Endothelial cell of umbilical vein (primary cell): Measurements from ENCODE around the gene PLXNA4. TPM values are rescaled to one million over a fixed set of nuclear protein-coding genes. Genes with fewer than 3 reads are reported as not detected.

Experiments
- BruUV-seq: library from RNA; stranded (reverse); fragments of 400-500 nt; replicated peaks from 2 replicates; lab custom pipeline; 2021; lab: Mats Ljungman, UMichigan
- CTCF ChIA-PET: fragments of 300-600, 350-600 bp; sonication (Branson Sonifier 250); formaldehyde crosslinking; loops from one replicate; lab custom pipeline; 2021; ENCODE audit warnings: antibody characterized with exemption, inconsistent platforms; lab: Charles Lee
- POLR2A ChIA-PET: fragments of 300-600, 350-600 bp; sonication (Branson Sonifier 250); formaldehyde crosslinking; loops from one replicate; lab custom pipeline; 2021; ENCODE audit warnings: antibody characterized with exemption, inconsistent platforms; lab: Charles Lee
- DNase-seq: peaks from one replicate; pipeline ENCODE4 v3.0.0-alpha.2; 2011; ENCODE audit warnings: low read depth, low spot score
- FAIRE-seq: peaks from 2 replicates; lab custom pipeline; 2011; peaks lifted over from hg19 to GRCh38; lab: Jason Lieb, UNC
- H2AFZ ChIP-seq: 2 replicates; pipeline ENCODE4 v1.6.0; 2012; ENCODE audit warnings: low read depth, low read length, control low read depth, inconsistent platforms
- H3K27ac ChIP-seq: 2 replicates; pipeline ENCODE4 v1.5.1; 2011; ENCODE audit warnings: low read depth, mild to moderate bottlenecking, control low read depth, low read length, moderate library complexity; ENCODE audit not compliant: insufficient read depth
- H3K27me3 ChIP-seq, 2 experiments: 2 replicates each; pipeline versions ENCODE4 v1.6.0 to v1.6.1; 2011; ENCODE audit warnings: low read length in 2 of 2, mixed read lengths in 1 of 2; ENCODE audit not compliant: control insufficient read depth in 2 of 2, insufficient read depth in 2 of 2
- H3K36me3 ChIP-seq, 2 experiments: 2 replicates in 1 of 2; 3 replicates in 1 of 2; pipeline ENCODE4 v1.5.1; 2011; ENCODE audit warnings: low read length in 2 of 2, mild to moderate bottlenecking in 1 of 2, moderate library complexity in 1 of 2; ENCODE audit not compliant: control insufficient read depth in 2 of 2, insufficient read depth in 2 of 2; ENCODE audit errors: extremely low read depth in 1 of 2
- H3K4me1 ChIP-seq: 3 replicates; pipeline ENCODE4 v1.5.1; 2011; ENCODE audit warnings: mild to moderate bottlenecking, low read length; ENCODE audit not compliant: control insufficient read depth, insufficient read depth; ENCODE audit errors: extremely low read depth
- H3K4me2 ChIP-seq: 2 replicates; pipeline ENCODE4 v1.6.1; 2011; ENCODE audit warnings: low read length, control low read depth, mixed read lengths; ENCODE audit not compliant: insufficient read depth
- H3K4me3 ChIP-seq, 3 experiments: fragments of 200-600 bp in 1 of 3; sonication (generic), shearing (Covaris generic) in 1 of 3; replicated peaks in 1 of 3; 2 replicates each; pipeline ENCODE4 v1.5.1; 2011 to 2016; ENCODE audit warnings: control low read depth in 3 of 3, low read length in 3 of 3, mild to moderate bottlenecking in 2 of 3, inconsistent platforms in 1 of 3, low read depth in 1 of 3, moderate library complexity in 1 of 3; ENCODE audit not compliant: insufficient read depth in 1 of 3
- H3K79me2 ChIP-seq: 2 replicates; pipeline ENCODE4 v1.6.0; 2012; ENCODE audit warnings: low read length, inconsistent platforms; ENCODE audit not compliant: control insufficient read depth, insufficient read depth
- H3K9ac ChIP-seq: replicated peaks from 2 replicates; pipeline ENCODE3; 2011; ENCODE audit warnings: low read length, control low read depth; ENCODE audit not compliant: insufficient read depth; ENCODE audit errors: extremely low read depth
- H3K9me1 ChIP-seq: replicated peaks from 3 replicates; pipeline ENCODE4 v1.6.0; 2011; ENCODE audit warnings: mild to moderate bottlenecking, low read length; ENCODE audit not compliant: control insufficient read depth, insufficient read depth; ENCODE audit errors: extremely low read depth
- H3K9me3 ChIP-seq: replicated peaks from 2 replicates; pipeline ENCODE4 v1.5.1; 2012; ENCODE audit warnings: low read length, inconsistent platforms; ENCODE audit not compliant: control insufficient read depth, insufficient read depth
- H4K20me1 ChIP-seq: replicated peaks from 2 replicates; pipeline ENCODE3; 2011; ENCODE audit warnings: mild to moderate bottlenecking, low read length; ENCODE audit not compliant: control insufficient read depth, insufficient read depth; ENCODE audit errors: extremely low read depth
- EZH2 ChIP-seq: IDR thresholded peaks from 2 replicates; pipeline ENCODE4 v1.6.1; 2012; ENCODE audit warnings: borderline replicate concordance, low read depth, mild to moderate bottlenecking, moderate library complexity, low read length, inconsistent platforms; ENCODE audit not compliant: severe bottlenecking
- FOS ChIP-seq: IDR thresholded peaks from 2 replicates; pipeline ENCODE4 v1.6.1; 2011; ENCODE audit warnings: mild to moderate bottlenecking, low read length, moderate library complexity, borderline replicate concordance; ENCODE audit not compliant: insufficient read depth
- GATA2 ChIP-seq: IDR thresholded peaks from 2 replicates; pipeline ENCODE4 v1.7.0; 2011; ENCODE audit warnings: low read depth, mild to moderate bottlenecking, moderate library complexity, mixed read lengths, low read length; ENCODE audit not compliant: insufficient read length, insufficient read depth
- JUN ChIP-seq: IDR thresholded peaks from 2 replicates; pipeline ENCODE4 v1.6.1; 2011; ENCODE audit warnings: borderline replicate concordance, low read depth; ENCODE audit not compliant: insufficient read length, insufficient read depth
- MYC ChIP-seq: IDR thresholded peaks from one replicate; pipeline ENCODE4 v1.6.1; 2011; ENCODE audit warnings: mild to moderate bottlenecking, low read depth, low read length
- POLR2A ChIP-seq: IDR thresholded peaks from 2 replicates; pipeline ENCODE4 v1.6.1; 2012; ENCODE audit warnings: low read depth, mild to moderate bottlenecking, control low read depth, low read length
- POLR2AphosphoS5 ChIP-seq: IDR thresholded peaks from 2 replicates; pipeline ENCODE4 v1.6.1; 2012; ENCODE audit warnings: low read depth, mild to moderate bottlenecking, control low read depth, low read length, moderate library complexity; ENCODE audit not compliant: insufficient read depth
- dilution Hi-C: fragments of 300-500 bp; cut with MboI; formaldehyde crosslinking; loops from one replicate; pipeline ENCODE4 v1.15.0; 2019; ENCODE audit warnings: low sequenced_read_pairs; ENCODE audit not compliant: extremely low pct_ligation_motif_present
- intact Hi-C: fragments of 100-400 bp; cut with micrococcal nuclease; formaldehyde crosslinking; loops from one replicate; pipeline ENCODE4 v1.10.0; 2022
- polyA plus RNA-seq, 4 experiments: library from polyadenylated mRNA; depleted of rRNA in 3 of 4; stranded (reverse) in 3 of 4; unstranded in 1 of 4; fragments of >200 nt; gene quantifications; 2 replicates each; pipeline versions ENCODE4 v1.2.1 to v1.2.3, GENCODE V29; 2011 to 2012; ENCODE audit warnings: missing spikeins in 1 of 4
- total RNA-seq: library from RNA; stranded (reverse); gene quantifications from 2 replicates; pipeline ENCODE4 v1.2.3, GENCODE V29; 2021
- TF ChIP-seq, protein P1 (sequence below), 2 donors: IDR thresholded peaks; 1 replicate in 1 of 2; 2 replicates in 1 of 2; pipeline ENCODE4 v1.5.1; 2011; ENCODE audit warnings: low read length in 2 of 2, mild to moderate bottlenecking in 2 of 2, moderate library complexity in 2 of 2, control low read depth in 1 of 2, inconsistent platforms in 1 of 2, low read depth in 1 of 2; ENCODE audit not compliant: insufficient read depth in 1 of 2; ENCODE audit errors: extremely low read depth in 1 of 2
- TF ChIP-seq, protein P2 (sequence below): IDR thresholded peaks from 2 replicates; pipeline ENCODE4 v1.6.1; 2011; ENCODE audit not compliant: insufficient read depth, insufficient read length

Gene PLXNA4
- total and polyA plus RNA-seq, 2 donors (not counting 3 experiments of a cell fraction or from before 2014, with no cell fraction given), result 12.1 to 20.4 TPM

DNA sequence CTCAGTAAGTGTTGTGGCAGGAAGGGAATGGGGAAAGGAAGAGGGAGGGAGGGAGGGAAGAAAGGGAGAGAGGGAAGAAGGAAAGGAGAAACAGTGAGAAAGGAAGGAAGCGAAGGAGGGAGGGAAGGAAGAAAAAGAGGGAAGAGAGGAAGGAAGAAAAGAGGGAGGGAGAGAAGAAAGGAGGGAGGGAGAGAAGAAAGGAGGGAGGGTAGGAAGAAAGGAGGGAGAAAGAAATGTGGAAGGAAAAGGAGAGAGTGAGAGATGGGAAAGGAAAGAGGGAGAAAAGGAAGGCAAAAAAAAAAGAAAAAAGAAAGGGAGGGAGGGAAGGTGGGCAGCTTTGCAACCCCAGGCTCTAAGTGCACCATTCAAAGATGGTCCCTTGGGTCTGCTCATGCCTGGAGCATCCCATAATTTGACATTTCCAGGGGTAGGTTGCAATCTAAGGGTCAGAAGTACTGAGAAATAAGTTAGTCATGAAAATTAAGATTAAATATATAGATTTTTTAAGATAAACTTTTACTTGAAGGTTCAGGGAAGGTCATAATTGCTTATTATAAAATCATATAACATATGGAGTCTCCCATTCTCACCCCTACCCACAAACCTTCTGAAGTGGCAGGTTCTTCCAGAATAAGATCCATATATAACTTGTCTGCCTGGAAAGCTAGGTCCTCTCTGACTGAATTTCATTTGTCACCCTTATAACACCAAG, 249.2 kb downstream of the PLXNA4 start:
- dilution Hi-C loops, result no loop called here
- no peak overlapping the region for H3K27ac ChIP-seq
- H4K20me1 ChIP-seq, result no peaks in the 10 kb centered on the region
- FAIRE-seq, result no peak
- H3K27me3 ChIP-seq, result no peaks in the 10 kb centered on the region
- POLR2A ChIA-PET, result no interaction called here
- no peak for DNase-seq
- no peak overlapping the region for H3K9ac ChIP-seq
- no peaks in the 10 kb centered on the region for H3K4me1 ChIP-seq
- no peak overlapping the region for H2AFZ ChIP-seq
- no peaks in the 10 kb centered on the region for H3K9me1 ChIP-seq
- intact Hi-C loops, result no loop called here
- H3K4me3 ChIP-seq, result no peak overlapping the region
- CTCF ChIA-PET, result interaction anchor here (2.5 kb wide), 1 partner anchor 9 kb away, joined by 9 read pairs; no protein-coding TSS in a partner anchor
- TF ChIP-seq FOS (no peak), POLR2A (no peak), EZH2 (no peak), GATA2 (no peak), POLR2AphosphoS5 (no peak), JUN (no peak), MYC (no peak)
- TF ChIP-seq, protein P1, sequence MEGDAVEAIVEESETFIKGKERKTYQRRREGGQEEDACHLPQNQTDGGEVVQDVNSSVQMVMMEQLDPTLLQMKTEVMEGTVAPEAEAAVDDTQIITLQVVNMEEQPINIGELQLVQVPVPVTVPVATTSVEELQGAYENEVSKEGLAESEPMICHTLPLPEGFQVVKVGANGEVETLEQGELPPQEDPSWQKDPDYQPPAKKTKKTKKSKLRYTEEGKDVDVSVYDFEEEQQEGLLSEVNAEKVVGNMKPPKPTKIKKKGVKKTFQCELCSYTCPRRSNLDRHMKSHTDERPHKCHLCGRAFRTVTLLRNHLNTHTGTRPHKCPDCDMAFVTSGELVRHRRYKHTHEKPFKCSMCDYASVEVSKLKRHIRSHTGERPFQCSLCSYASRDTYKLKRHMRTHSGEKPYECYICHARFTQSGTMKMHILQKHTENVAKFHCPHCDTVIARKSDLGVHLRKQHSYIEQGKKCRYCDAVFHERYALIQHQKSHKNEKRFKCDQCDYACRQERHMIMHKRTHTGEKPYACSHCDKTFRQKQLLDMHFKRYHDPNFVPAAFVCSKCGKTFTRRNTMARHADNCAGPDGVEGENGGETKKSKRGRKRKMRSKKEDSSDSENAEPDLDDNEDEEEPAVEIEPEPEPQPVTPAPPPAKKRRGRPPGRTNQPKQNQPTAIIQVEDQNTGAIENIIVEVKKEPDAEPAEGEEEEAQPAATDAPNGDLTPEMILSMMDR (IDR thresholded peaks at IDR 0.05; ENCODE audit: extremely low read depth in 1 of 2, insufficient read depth in 1 of 2, low read depth in 1 of 2, low read length in 2 of 2), result no peak
- TF ChIP-seq, protein P2, sequence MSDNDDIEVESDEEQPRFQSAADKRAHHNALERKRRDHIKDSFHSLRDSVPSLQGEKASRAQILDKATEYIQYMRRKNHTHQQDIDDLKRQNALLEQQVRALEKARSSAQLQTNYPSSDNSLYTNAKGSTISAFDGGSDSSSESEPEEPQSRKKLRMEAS, result no peak
- no TSS peak for BruUV-seq
- H3K9me3 ChIP-seq, result no peaks in the 10 kb centered on the region
- no peaks in the 10 kb centered on the region for H3K79me2 ChIP-seq
- no peaks in the 10 kb centered on the region for H3K36me3 ChIP-seq
- no peak overlapping the region for H3K4me2 ChIP-seq
